Measurements from ENCODE around the gene RCBTB2. TPM values are rescaled to one million over a fixed set of nuclear protein-coding genes. Genes with fewer than 3 reads are reported as not detected.

RCBTB2 gene
- total RNA-seq, 1 donor from 2014 or later, result 38.4 TPM

DNA sequence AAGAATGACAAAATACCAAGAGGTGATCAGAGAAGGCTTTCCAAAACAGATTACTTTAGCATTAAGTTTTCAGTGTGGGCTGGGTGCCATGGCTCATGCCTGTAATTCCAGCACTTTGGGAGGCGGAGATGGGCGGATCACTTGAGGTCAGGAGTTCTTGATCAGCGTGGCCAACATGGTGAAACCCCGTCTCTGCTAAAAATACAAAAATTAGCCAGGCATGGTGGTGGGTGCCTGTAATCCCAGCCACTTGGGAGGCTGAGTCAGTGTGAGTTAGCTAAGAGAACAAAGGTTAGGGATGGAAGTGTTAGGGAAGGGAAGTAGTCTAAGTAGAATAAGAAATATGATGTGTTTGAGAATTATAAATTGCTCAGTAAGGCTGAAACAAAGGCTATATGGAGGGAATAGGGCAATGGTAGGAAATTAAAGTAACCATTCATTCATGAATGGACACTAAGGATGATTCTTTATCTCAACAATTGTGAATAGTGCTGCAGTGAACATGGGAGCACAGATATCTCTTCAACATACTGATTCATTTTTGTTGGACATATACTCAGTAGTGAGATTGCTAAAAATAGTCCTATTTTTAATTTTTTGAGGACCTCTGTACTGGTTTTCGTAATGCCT lies 3.9 kb upstream of the RCBTB2 start:
- Mint-ChIP-seq H3K9me3 (no peaks in the 10 kb centered on the region), H3K27me3 (ENCODE audit: insufficient read depth, low read depth) (no peaks in the 10 kb centered on the region), H3K4me3 (no peak overlapping the region), H3K27ac (no peak overlapping the region), H3K4me1 (peaks cover 12% of the 10 kb centered on the region), H3K36me3 (no peaks in the 10 kb centered on the region)
- Histone ChIP-seq H4K20me1 (ENCODE audit: low read depth) (no peaks in the 10 kb centered on the region), H3K27me3 (no peaks in the 10 kb centered on the region), H3K4me3 (no peak overlapping the region), H3K4me2 (no peak overlapping the region), H3K36me3 (no peaks in the 10 kb centered on the region), H3F3A (ENCODE audit: low read depth) (peaks cover 16% of the 10 kb centered on the region), H2AFZ (replicated peaks) (no peak overlapping the region), H3K27ac (no peak overlapping the region), H3K9me3 (ENCODE audit: low read depth) (no peaks in the 10 kb centered on the region), H3K79me2 (ENCODE audit: low read depth) (peaks cover 7% of the 10 kb centered on the region), H3K9ac (no peak overlapping the region), H3K4me1 (peaks cover 17% of the 10 kb centered on the region)
- DNase-seq (ENCODE audit: low spot score), result no peak
- TF ChIP-seq EZH2phosphoT487 (IDR thresholded peaks at IDR 0.05), result no peak

DNA sequence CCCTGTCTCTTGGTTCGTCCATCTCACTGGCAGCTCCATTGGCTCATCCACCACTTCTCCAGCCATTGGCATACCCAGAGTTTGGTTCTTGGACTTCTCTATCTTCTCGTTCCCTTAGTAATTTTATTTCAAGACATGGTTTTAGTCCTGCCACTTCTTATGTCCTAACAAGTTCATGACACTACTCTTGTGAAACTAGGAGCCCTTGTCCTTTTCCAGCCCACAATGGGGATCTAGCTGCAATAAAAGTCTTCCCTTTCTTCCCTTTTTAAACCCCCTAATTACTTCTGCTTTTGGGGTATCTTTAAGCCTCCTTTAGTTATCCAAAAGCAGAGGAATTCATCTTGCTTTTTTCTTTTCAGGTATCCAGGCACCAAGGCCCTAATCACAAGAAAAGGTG lies 2.9 kb upstream of the RCBTB2 start:
- H2AFZ ChIP-seq (replicated peaks), result no peak overlapping the region
- H3K4me3 ChIP-seq, result no peak overlapping the region
- no peak overlapping the region for H3K9ac ChIP-seq
- Mint-ChIP-seq H3K4me3 (no peak overlapping the region), H3K27me3 (ENCODE audit: insufficient read depth, low read depth) (no peaks in the 10 kb centered on the region), H3K4me1 (peaks cover 20% of the 10 kb centered on the region), H3K36me3 (no peaks in the 10 kb centered on the region), H3K27ac (no peak overlapping the region), H3K9me3 (no peaks in the 10 kb centered on the region)
- H3F3A ChIP-seq (ENCODE audit: low read depth), result peaks cover 16% of the 10 kb centered on the region
- no peak overlapping the region for H3K4me2 ChIP-seq
- peaks cover 16% of the 10 kb centered on the region for H3K79me2 ChIP-seq (ENCODE audit: low read depth)
- no peaks in the 10 kb centered on the region for H3K9me3 ChIP-seq (ENCODE audit: low read depth)
- no peak overlapping the region for H3K27ac ChIP-seq
- TF ChIP-seq, protein P1, sequence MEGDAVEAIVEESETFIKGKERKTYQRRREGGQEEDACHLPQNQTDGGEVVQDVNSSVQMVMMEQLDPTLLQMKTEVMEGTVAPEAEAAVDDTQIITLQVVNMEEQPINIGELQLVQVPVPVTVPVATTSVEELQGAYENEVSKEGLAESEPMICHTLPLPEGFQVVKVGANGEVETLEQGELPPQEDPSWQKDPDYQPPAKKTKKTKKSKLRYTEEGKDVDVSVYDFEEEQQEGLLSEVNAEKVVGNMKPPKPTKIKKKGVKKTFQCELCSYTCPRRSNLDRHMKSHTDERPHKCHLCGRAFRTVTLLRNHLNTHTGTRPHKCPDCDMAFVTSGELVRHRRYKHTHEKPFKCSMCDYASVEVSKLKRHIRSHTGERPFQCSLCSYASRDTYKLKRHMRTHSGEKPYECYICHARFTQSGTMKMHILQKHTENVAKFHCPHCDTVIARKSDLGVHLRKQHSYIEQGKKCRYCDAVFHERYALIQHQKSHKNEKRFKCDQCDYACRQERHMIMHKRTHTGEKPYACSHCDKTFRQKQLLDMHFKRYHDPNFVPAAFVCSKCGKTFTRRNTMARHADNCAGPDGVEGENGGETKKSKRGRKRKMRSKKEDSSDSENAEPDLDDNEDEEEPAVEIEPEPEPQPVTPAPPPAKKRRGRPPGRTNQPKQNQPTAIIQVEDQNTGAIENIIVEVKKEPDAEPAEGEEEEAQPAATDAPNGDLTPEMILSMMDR (IDR thresholded peaks at IDR 0.05), result no peak
- TF ChIP-seq EZH2 (IDR thresholded peaks at IDR 0.05) (no peak), EZH2phosphoT487 (IDR thresholded peaks at IDR 0.05) (no peak)
- peaks cover 17% of the 10 kb centered on the region for H3K4me1 ChIP-seq
- no peaks in the 10 kb centered on the region for H3K36me3 ChIP-seq
- no peaks in the 10 kb centered on the region for H3K27me3 ChIP-seq
- DNase-seq (ENCODE audit: low spot score), result no peak
- H4K20me1 ChIP-seq (ENCODE audit: low read depth), result no peaks in the 10 kb centered on the region

- Mint-ChIP-seq H3K27me3 (ENCODE audit: insufficient read depth, low read depth) (no peaks in the 10 kb centered on the region), H3K4me3 (no peak overlapping the region)
Measured at GRCh38 chr13:48534911-48535501, 2.1 kb upstream of the RCBTB2 start.

More at GRCh38 chr13:48534911-48535501, 2.1 kb upstream of the RCBTB2 start:
- Histone ChIP-seq H3K4me3 (no peak overlapping the region), H3K4me1 (peaks cover 17% of the 10 kb centered on the region), H4K20me1 (ENCODE audit: low read depth) (no peaks in the 10 kb centered on the region), H3K27me3 (no peaks in the 10 kb centered on the region), H3K36me3 (no peaks in the 10 kb centered on the region), H3K27ac (no peak overlapping the region), H3K9me3 (ENCODE audit: low read depth) (no peaks in the 10 kb centered on the region), H2AFZ (replicated peaks) (no peak overlapping the region), H3K79me2 (ENCODE audit: low read depth) (peaks cover 24% of the 10 kb centered on the region), H3K9ac (no peak overlapping the region), H3F3A (ENCODE audit: low read depth) (peaks cover 16% of the 10 kb centered on the region), H3K4me2 (no peak overlapping the region)
- Mint-ChIP-seq H3K27ac (no peak overlapping the region), H3K9me3 (no peaks in the 10 kb centered on the region), H3K4me1 (peaks cover 20% of the 10 kb centered on the region), H3K36me3 (no peaks in the 10 kb centered on the region)
- TF ChIP-seq EZH2phosphoT487 (IDR thresholded peaks at IDR 0.05), result no peak
- TF ChIP-seq, protein P1 (IDR thresholded peaks at IDR 0.05), result no peak
- TF ChIP-seq EZH2 (IDR thresholded peaks at IDR 0.05), result no peak
- DNase-seq (ENCODE audit: low spot score), result no peak

Measured in neural progenitor cell (in vitro differentiated cells).